HG03469 (cell line): Measurements from ENCODE around the gene TCEA3.

Experiments
- ATAC-seq: cut with Tn5 transposase; IDR thresholded peaks from one replicate; pipeline ENCODE4 v1.9.1; 2021; ENCODE audit warnings: mild to moderate bottlenecking, moderate library complexity, moderate number of reproducible peaks; ENCODE audit not compliant: unreplicated experiment

The TCEA3 gene

DNA sequence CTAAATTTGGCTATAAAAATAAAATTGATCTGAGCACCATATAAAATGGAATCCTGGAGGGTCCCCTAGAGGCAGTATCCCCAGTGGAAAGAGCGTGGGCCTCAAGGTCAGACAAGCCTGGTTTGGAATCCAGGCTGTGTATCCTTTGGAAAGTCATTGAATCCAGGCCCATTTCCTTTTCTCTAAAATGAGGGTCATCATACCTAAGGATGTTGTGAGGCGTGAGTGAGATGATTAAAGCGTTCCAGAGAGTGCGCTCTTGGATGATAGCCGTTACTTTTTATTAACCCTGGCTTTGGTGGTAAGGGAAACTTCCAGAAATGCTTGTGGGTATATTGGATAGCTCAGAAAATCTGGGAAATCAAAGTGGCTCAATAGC is 54.2 kb downstream of the TCEA3 start:
- no peak for ATAC-seq

DNA sequence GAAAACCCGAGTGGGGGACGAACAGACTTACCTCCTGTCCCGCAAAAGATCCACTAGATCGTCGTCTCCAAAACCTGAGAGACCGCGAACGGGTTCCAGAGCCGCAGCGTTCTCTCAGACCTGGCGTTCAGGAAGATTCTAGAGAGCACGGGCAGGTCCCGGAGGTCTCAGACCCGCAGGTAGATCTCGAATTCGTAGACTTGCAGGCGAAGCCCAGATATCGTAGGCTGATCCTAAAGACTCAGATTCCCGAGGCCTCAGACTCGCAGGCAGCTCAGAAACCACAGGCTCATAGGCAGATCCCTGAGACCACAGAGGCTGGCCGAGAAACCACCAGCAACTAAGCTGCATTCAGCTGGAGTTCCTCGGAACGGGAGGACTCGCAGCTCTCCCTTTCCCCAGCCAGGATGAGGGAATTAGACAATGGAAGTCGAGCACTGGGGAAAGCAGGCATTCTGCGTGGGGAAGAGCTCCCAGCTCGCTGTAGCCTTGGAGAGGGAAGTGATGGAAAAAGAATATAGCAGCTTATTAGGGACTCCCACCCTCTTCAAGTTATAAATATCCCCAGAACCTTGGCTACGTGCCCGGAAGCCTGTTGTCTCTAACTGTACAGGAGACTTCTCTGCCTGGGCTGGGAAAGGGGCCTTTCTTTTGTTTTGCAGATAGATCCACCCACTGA is 55.1 kb downstream of the TCEA3 start, which contains the start of gene ZNF436:
Gene ZNF436 (minus strand): TSS at position 502 of the 679 bp plus-strand sequence. CDS start 1,831 bp downstream, outside the sequence.
- ATAC-seq = no peak

DNA sequence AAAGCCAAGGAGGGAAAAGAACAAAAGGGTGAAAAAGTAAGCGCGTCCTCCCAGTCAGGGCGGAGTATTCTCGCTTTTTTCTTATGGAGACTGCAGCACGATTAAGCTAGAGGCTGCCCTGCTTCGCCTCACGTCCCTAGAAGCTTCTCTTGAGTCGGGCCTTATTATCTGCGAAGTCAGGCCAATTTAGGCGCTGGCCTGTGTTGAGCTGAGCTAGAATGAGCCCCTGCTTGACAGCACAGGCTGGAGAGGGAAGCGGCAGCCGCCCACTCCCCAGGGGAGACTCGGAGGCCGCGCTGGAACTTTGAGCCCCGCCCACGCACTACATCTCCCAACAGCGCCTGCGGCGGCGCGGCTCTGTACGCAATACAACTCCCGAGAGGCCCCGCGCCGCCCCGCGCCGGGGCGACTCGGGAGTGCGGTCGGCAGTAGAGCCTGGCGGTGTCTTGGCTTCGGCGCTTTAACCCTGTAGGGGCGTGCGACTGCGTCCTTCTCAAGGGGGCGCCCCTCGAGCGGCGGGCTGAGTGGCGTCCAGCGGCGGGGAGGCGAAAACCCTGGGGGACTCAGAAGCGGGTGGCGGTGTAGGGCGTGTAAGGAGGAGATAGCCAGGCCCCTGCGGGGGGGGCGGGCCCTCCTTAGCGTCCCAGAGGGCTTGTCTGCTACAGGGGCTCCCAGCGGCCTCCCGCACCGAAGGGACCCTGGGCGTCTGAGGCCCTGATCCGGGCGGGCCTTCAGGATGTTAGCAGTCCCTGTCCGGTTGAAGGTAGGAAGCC is 55.8 kb downstream of the TCEA3 start:
- ATAC-seq = peak; percentile 33

DNA sequence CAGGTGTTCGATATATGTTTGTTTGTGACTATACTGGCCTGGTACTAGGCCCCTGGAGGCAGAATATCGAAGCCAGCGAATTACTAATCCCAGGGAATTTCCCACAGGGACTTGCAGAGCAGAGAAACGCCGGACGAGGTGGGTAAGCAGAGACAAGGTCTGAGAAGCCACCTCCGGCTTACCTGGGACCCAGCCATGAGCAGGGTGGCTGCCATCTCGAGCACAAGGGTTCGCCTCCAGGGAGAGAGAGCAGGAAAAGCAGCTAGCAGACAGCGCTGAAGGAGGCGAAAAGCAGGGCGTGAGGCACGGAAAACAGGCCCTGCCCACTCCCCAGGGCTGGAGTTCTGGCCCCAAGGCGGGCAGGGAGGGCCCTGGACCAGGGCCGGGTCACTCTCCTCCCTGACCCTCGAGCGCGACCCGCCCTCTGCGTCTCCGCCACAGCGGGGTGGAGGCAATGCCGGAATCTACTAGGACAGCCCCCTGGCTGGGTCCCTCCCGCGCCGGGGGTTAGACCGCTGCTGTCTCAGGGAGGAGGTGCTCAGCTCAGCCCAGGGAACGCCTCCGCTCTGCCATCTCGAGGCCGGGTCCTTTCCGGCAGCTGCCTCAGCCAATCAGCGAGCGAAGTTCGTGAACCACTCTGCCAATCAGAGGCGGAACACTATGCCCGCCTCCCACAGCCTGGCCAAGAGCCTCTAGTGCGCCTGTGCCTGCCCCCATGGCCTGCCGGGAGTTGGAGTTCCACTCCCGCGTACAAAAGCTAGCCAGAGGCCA is 56.6 kb downstream of the TCEA3 start:
- ATAC-seq = peak; percentile 87

DNA sequence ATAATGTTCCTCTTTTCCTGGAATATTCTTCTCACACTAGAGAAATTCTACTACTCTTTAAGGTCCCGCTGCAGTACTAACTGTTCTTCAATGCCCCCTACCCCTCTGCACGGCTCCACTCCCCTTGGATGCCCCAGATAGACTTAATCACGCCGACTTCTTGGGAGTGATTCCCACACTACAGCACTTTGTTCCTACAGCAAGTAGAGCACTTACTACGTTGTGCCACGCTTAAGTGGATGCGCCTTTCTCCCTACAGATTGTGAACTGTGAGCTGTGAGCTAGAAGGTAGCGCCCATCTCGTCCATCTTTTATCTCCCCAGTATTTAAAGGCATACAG is 57.1 kb downstream of the TCEA3 start:
- no peak for ATAC-seq

DNA sequence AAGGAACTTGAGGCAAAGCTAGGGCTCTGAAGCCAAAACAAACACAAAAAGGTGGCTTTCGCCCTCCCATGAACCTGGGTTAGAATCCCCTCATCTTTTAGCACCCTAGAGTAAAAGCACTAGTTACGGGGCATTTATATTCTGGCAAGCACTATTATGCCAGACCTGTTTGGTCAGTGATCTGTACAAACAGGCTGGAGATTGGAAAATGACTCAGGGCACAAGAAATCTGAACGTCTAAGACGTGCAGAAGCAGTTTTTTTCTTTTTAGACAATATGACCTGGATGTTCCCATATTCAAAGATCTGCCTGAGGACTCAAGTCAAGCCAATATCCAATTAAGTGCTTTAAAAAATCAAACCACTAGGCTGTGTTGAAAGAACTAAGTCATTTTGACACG is 58.0 kb downstream of the TCEA3 start:
- ATAC-seq = no peak

DNA sequence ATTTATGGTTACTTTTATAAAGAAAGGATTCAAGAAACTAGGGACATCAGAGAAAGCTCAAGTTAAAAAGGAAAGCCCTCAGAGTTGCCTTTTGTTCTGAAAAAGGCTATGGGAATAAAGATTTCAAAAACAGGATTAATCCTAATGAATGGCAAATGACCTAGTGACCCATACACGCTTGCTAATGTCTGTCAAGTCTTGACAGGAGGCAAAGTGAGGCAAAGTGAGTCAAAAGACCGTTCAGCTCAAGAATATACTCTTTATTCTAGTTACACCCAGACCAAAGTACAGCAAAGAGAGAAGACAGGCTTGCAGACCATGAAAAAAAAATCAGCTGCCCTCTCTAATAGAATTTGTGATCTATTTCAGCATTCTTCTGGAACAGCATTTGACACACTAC is 58.4 kb downstream of the TCEA3 start:
- no peak for ATAC-seq

DNA sequence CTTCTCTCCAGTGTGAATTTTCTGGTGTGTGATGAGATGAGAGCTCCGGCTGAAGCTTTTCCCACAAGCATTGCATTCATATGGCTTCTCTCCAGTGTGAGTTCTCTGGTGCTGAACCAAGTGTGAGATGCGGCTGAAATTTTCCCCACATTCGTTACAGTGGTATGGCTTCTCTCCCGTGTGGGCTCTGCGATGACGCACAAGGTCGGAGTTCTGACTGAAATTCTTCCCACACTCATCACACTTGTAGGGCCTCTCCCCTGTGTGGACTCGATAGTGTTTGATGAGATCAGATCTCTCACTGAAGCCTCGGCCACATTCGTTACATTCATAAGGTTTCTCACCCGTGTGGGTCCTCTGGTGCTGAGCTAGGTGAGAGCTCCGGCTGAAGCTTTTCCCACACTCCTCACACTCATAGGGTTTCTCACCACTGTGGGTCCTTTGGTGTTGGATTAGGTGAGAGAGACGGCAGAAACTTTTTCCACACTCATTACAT is 62.3 kb downstream of the TCEA3 start:
- no peak for ATAC-seq

DNA sequence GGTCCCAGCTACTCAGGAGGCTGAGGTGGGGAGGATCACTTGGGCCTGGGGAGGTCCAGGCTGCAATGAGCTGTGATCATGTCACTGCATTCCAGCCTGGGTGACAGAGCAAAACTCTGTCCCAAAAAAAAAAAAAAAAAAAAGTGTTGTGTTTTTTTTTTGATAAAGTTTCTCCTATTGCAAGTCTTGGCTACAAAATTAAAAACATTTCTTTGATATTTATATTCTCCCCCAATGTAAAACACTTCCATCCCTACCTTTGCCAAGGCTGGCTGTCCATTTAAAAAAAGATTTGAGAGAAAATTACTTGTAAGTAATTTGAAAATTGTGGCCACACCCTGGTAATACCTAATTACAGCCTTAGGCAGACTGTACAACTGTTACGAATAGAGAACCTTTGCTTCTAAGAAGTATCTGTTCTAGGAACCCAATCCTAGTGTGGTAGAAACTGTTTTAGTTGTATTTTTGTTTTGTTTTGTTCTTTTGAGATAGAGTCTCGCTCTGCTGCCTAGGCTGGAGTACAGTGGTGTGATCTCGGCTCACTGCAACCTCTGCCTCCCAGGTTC is 66.2 kb downstream of the TCEA3 start:
- ATAC-seq = no peak

DNA sequence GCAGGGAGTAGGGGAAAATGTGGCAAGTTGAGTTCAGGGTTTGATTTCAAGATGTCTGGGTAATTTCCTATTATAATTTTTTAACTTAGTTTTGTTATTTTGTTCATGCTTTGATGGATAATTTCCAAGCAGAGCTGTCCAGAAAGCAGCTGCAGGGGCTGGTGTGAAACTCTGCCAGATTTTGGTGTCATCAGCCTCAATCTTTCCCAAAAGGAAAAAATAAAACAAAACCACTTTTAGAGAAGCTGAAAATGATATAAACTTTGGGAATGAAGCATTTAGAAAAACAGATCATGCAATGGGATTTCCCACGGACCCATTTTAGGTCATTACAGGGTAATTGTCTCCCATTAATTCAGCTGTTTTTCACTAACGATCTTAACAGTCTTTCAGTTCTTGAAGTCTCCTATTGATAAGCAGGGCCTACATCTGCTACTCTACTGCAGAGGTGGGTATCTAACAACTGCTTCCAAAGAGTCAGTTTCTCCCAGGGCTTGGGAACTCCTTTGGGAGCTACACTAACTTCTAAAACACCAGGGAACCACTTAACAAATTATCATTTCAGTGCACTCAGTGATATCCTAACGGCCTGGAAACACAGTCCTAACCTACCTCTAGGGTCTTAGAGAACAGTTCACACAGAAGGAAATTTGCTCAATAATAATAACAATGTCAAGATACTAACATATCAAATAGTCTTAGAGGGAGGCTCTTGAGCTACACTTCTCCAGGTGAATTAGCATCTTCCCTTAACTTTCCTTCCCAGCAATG is 67.2 kb downstream of the TCEA3 start:
- no peak for ATAC-seq

DNA sequence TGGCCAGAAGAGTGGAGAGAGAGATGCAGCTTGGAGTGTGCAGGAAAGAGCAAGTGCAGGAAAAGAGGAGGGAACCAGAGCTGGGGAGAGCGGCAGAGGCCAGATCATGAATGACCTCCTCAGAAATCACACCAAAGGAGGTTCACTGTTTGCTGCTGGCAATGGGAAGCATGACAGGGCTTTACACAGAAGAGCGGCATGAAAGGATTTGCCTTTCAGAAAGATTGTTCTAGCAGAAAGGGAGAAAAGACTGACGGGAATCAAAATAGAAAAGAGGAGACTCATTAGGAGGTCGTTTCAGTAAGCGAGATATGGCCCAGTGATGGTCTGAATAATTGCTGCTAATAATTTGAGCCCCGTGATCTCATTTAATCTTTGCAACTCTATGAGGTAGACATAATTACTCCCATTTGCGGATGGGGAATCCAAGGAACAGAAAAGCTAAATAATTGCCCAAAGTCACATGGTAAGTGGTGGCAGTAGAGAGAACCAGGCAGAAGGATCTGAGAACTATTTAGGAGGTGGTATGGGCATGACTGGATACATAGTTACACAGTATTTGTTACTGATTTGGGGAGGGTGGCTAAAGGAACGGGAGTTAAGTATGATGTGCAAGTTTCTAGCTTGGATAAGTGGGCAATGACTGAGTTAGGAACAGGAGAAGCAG is 67.9 kb downstream of the TCEA3 start:
- ATAC-seq = no peak

DNA sequence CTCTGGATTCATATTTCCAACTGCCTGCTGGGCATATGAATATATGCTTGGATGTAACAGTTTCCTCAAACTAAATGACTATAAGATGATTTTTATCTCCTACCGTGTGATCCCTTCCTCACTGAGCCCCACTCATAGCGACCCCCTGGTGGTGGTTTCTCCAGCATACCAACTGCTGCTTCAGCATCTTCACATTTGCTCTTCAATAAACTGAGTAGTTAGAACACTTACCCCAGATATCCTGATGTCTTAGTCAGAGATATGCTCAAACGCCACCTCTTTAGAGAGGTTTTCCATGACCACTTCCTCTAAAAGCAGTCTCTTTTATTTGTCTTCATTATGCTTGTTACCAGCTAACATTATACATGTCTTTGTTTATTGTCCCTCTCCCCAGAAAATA is 70.3 kb downstream of the TCEA3 start:
- no peak for ATAC-seq

DNA sequence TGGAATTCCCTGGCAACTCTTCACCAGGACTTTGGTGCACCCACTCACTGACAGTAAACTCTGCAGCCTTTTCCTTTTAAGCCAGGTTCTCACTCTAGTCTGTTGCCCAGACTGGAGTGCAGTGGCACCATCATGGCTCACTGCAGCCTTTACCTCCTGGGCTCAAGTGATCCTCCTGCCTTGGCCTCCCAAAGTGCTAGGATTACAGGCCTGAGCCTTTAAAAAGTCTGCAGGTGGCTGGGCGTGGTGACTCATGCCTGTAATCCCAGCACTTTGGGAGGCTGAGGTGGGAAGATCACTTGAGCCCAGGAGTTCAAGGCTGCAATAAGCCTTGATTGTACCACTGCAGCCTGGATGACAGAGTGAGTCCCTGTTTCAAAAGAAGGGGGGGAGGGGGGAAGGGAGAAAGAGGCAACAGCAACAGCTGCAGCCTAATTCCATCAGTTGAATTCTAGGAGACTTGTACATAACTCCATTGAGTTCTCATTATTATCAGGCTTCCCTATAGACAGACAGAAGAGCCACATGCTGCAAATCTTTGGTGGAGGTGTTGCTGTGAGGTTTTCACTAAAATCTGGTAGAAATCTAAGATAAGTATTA is 72.4 kb downstream of the TCEA3 start:
- no peak for ATAC-seq

DNA sequence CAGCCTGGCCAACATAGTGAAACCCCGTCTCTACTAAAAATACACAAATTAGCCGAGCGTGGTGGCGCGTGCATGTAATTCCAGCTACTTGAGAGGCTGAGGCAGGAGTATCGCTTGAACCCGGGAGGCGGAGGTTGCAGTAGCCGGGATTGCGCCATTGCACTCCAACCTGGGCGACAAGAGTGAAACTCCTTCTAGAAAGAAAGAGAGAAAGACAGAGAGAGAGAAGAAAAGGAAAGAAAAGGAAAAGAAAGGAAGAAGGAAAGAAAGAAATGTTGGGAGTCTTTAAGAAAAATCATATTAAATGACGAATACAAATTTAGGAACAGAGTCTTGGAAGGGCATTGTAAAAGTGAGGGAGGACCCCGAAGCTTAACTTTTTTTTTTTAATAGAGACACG is 78.6 kb downstream of the TCEA3 start:
- no peak for ATAC-seq

DNA sequence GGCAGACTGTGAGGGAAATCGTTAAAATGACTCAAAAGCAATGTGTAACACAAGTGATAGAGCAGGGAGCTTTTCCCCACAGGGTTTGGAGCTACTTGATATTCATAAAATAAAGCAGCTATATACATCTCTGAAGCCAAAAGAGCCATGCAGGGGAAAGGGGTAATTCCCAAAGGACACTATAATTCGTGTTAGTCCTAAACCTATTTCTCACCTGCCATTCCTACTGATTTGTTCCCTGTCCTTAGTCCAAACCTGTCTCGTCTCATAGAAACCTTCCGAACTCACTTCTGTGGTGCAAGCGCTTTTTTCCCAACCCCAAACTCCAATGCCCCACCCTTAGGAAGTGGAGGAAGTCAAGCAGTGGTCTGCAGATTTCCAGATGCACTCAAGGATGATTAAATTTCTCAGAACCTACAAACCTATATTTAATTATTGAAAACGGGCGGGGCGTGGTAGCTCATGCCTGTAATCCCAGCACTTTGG is 79.5 kb downstream of the TCEA3 start:
- ATAC-seq = no peak

DNA sequence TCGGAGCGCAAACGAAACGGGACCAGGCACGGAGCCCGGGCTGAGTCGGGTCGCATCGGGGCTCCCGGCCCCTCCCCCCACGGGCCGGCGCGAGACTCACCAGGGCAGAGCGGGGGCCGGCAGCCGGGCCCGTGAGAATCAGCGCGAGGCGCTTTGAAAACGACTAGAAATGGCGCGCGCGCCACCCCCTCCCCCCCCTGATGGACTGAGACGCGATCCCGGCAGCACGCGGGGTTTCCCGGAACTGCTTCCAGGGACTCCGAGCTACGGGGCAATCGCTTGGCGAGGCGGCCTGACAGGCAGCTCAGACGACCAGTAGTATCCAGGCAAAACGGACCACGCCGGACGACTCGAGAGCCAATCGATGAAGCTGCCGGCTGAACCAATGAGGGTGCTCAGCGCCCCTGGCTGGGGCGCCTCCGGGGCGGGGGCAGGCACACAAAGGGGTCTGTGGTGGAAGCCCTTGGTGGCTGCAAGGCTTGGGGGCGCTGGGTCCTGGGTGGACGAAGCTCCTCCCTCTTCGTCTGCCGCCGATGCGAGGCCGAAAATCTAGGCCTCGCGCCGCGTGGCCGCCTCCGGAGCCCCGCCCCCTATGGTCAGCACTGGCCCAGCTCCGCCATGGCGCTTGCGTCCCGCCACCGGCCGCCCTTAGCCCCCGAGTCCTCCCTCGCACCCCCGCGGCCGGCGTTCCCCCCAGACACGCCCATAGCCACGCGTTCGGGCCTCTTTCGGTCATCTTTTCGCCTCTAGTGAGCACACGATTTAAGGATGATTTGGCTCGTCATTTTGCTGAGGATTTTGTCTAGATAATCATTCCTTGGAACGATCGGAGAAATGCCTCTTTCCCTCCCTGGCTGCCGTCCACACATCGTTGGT is 80.2 kb downstream of the TCEA3 start, which contains the start of gene HNRNPR:
Gene HNRNPR (minus strand): TSS at position 174 of the 876 bp plus-strand sequence. CDS start 3,276 bp downstream, outside the sequence.
- peak; percentile 84 for ATAC-seq

DNA sequence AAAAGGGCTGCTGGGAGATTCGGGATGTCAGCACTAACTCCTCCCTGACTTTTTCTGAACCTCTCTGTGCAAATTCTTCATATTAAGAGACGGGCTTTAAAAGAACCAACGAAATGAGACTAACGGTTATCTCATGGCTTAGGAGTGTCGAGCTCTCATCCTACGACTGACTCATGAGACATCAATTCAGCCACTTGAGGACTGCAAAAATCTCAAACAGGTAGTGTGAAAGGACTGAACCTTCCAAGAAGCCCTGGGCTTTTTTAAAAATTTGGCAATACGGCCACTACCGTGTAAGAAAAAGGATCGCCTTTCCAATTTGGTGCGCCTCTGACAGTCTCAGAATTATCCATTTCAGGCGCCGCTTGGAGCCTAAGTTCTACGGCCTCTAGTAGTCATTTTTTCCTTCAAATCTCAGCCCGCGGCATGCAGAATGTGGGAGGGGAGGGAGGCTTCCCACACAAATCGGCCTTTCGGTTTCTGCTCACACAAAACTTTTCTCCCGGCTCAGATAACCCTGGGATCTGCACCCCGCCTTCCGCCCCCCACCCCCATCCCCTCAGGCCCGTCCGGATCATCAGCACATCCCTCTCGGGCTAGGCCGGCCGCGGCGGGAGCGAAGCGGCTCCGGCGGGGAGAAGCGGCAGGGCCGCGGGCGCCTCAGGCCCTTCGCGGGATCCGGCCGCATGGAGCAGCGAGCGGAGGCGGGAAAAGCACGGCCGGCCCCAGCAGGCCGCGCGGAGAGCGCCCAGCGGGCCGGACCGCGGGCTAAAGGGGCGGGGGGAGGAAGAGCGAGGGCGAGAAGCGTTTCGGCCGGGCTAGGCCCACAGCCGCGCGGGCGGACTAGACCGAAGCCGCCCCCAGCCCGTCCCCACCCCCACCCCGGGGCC is 81.1 kb downstream of the TCEA3 start:
- ATAC-seq = peak; percentile 4
